GM12865 (cell line): ENCODE measurements around the gene RASSF4.
A peak's percentile ranks its signal among the peaks of the same experiment; 100 is the strongest.

Source experiments
- DNase-seq: peaks from one replicate; pipeline ENCODE4 v3.0.0; 2010; ENCODE audit warnings: low read depth
- H3K4me3 ChIP-seq: 2 replicates; pipeline ENCODE4 v1.5.1; 2011; ENCODE audit warnings: mild to moderate bottlenecking, low read depth, low read length, control low read depth
- CTCF ChIP-seq: IDR thresholded peaks from 2 replicates; pipeline ENCODE4 v1.5.1; 2011; ENCODE audit warnings: low read length, control low read depth, low read depth, inconsistent platforms; ENCODE audit not compliant: insufficient read depth; ENCODE audit errors: missing control alignments

RASSF4 gene

GRCh38 chr10:44922796-44923545, 36.6 kb upstream of the RASSF4 start:
- no peak for TF ChIP-seq CTCF
- H3K4me3 ChIP-seq = no peak overlapping the region

GRCh38 chr10:44923611-44924010, 36.0 kb upstream of the RASSF4 start:
- H3K4me3 ChIP-seq = no peak overlapping the region
- no peak for DNase-seq
- TF ChIP-seq CTCF = no peak

More at GRCh38 chr10:44922796-44923545, 36.6 kb upstream of the RASSF4 start:
- DNase-seq = no peak

- H3K4me3 ChIP-seq = no peak overlapping the region
- DNase-seq = no peak
- no peak for TF ChIP-seq CTCF
These were observed 35.2 kb upstream of the RASSF4 start for GRCh38 chr10:44924261-44925040.

- no peak overlapping the region for H3K4me3 ChIP-seq
- peak; percentile 18 for TF ChIP-seq CTCF
- peak; percentile 37 for DNase-seq
These were observed 34.4 kb upstream of the RASSF4 start for GRCh38 chr10:44925224-44925623.

- DNase-seq = no peak
- no peak for TF ChIP-seq CTCF
These were observed 33.5 kb upstream of the RASSF4 start for GRCh38 chr10:44925811-44926750.

GRCh38 chr10:44926751-44927351, 32.8 kb upstream of the RASSF4 start:
- no peak for DNase-seq
- no peak for TF ChIP-seq CTCF
- H3K4me3 ChIP-seq = no peak overlapping the region

More at GRCh38 chr10:44925811-44926750, 33.5 kb upstream of the RASSF4 start:
- H3K4me3 ChIP-seq = no peak overlapping the region
